ENCODE data around the gene HOXC11. TPM values are rescaled to one million over a fixed set of nuclear protein-coding genes. Genes with fewer than 3 reads are reported as not detected.

HOXC11 gene
- total and polyA plus RNA-seq, 2 experiments from 2014 or later: not detected

DNA sequence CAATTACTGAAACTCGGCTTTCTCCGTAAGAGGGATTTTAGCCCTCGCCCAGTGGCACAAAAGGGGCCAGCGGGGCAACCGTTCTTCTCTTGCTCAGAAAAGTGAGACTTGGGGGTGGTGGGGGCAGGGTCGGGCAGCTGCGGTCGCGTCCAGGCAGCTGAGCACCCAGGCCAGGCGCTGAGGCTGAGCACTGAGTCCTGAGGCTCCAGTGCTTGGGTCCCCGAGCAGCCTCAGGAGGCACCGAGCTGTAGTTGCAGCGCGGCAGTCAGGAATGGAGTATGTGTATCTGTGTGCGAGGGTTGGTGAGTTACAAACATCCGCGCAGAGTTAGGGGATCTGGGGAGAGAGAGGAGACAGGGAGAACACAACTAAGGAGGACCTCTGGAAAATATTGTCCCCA is 51.2 kb downstream of the HOXC11 start:
- 0 out of 2 replicates have a peak overlapping the region, but pooled peaks have one; percentile 36 for H3K4me2 ChIP-seq
- H4K20me1 ChIP-seq (replicated peaks; ENCODE audit: insufficient read depth): peaks cover 57% of the 10 kb centered on the region
- peak; percentile 54 for ATAC-seq
- H3K4me3 ChIP-seq: 0 out of 2 replicates have a peak overlapping the region, but pooled peaks have one; percentile 26
- TF ChIP-seq JUNB (IDR thresholded peaks at IDR 0.05; ENCODE audit: unreplicated experiment) (no peak), ETS1 (IDR thresholded peaks at IDR 0.05) (no peak), EZH2 (IDR thresholded peaks at IDR 0.05; ENCODE audit: low read depth, unreplicated experiment) (peak; percentile 86), STAT1 (IDR thresholded peaks at IDR 0.05; ENCODE audit: unreplicated experiment) (no peak), EZH2phosphoT487 (IDR thresholded peaks at IDR 0.05; ENCODE audit: unreplicated experiment) (peak; percentile 79), ZNF462 (CRISPR knock-in tag; IDR thresholded peaks at IDR 0.05) (no peak), CREB1 (CRISPR knock-in tag; IDR thresholded peaks at IDR 0.05; ENCODE audit: low read depth) (no peak)
- peaks cover 100% of the 10 kb centered on the region for H3K27me3 ChIP-seq (ENCODE audit: insufficient read depth)
- peaks cover 3% of the 10 kb centered on the region; the same call in 2 of the 3 replicates for H3K9me3 Mint-ChIP-seq
- no peak overlapping the region; the same call in 2 of the 3 replicates for H3K4me3 Mint-ChIP-seq
- no peaks in the 10 kb centered on the region; the same call in 2 of the 3 replicates for H3K36me3 Mint-ChIP-seq (ENCODE audit: low read depth)
- H3K79me2 ChIP-seq (replicated peaks; ENCODE audit: insufficient read depth): no peaks in the 10 kb centered on the region
- no peaks in the 10 kb centered on the region for H3K9me2 ChIP-seq (ENCODE audit: insufficient read depth)
- H3K27ac Mint-ChIP-seq: no peak overlapping the region
- H3K4me1 Mint-ChIP-seq: peaks cover 23% of the 10 kb centered on the region
- peaks cover 47% of the 10 kb centered on the region; the same call in 1 of the 2 replicates for H3F3A ChIP-seq (replicated peaks; ENCODE audit: low read depth)
- peak; percentile 65 for DNase-seq (ENCODE audit: low spot score)
- no peaks in the 10 kb centered on the region; the same call in 1 of the 2 replicates for H3K36me3 ChIP-seq (ENCODE audit: insufficient read depth)
- peaks cover 100% of the 10 kb centered on the region for H3K27me3 Mint-ChIP-seq (ENCODE audit: insufficient read depth, low read depth, poor library complexity)
- H3K4me1 ChIP-seq (ENCODE audit: insufficient read depth): peaks cover 43% of the 10 kb centered on the region
- no peak overlapping the region for H3K27ac ChIP-seq (ENCODE audit: low read depth)
- no peak overlapping the region for H2AFZ ChIP-seq

All from GM23338 (cell line).